Smooth muscle cell (in vitro differentiated cells): Measurements from ENCODE around the gene DDX25. TPM values are rescaled to one million over a fixed set of nuclear protein-coding genes. Genes with fewer than 3 reads are reported as not detected.

Source experiments
- DNase-seq: peaks from one replicate; lab custom pipeline; 2025; ENCODE audit not compliant: unreplicated experiment; lab: John Stamatoyannopoulos, UW
- H2AFZ ChIP-seq: fragments of 200-600 bp; sonication (generic); 2 replicates; pipeline ENCODE4 v1.6.0; 2016; ENCODE audit warnings: antibody characterized with exemption, low read depth, mild to moderate bottlenecking
- H3F3A ChIP-seq: fragments of 200-600 bp; sonication (generic); 2 replicates; pipeline ENCODE4 v1.6.0; 2017; ENCODE audit warnings: antibody characterized with exemption, low read depth
- H3K27ac ChIP-seq: fragments of 200-600 bp; sonication (generic); 2 replicates; pipeline ENCODE4 v1.5.1; 2016; ENCODE audit warnings: low read depth, mild to moderate bottlenecking
- H3K27me3 ChIP-seq: fragments of 200-600 bp; sonication (generic); 2 replicates; pipeline ENCODE4 v1.6.1; 2016; ENCODE audit warnings: low read depth, mild to moderate bottlenecking
- H3K36me3 ChIP-seq: fragments of 200-600 bp; sonication (generic); 2 replicates; pipeline ENCODE4 v1.5.1; 2016; ENCODE audit warnings: low read depth
- H3K4me1 ChIP-seq: fragments of 200-600 bp; sonication (generic); 2 replicates; pipeline ENCODE4 v1.5.1; 2016; ENCODE audit warnings: low read depth
- H3K4me2 ChIP-seq: fragments of 200-600 bp; sonication (generic); 2 replicates; pipeline ENCODE4 v1.6.0; 2016; ENCODE audit warnings: mild to moderate bottlenecking
- H3K4me3 ChIP-seq: fragments of 200-600 bp; sonication (generic); 2 replicates; pipeline ENCODE4 v1.5.1; 2016; ENCODE audit warnings: mild to moderate bottlenecking
- H3K79me2 ChIP-seq: fragments of 200-600 bp; sonication (generic); 2 replicates; pipeline ENCODE4 v1.6.0; 2016; ENCODE audit warnings: low read depth, mild to moderate bottlenecking
- H3K9ac ChIP-seq: fragments of 200-600 bp; sonication (generic); 2 replicates; pipeline ENCODE4 v1.6.0; 2016; ENCODE audit warnings: low read depth
- H3K9me3 ChIP-seq: fragments of 200-600 bp; sonication (generic); replicated peaks from 2 replicates; pipeline ENCODE4 v1.5.1; 2016; ENCODE audit warnings: low read depth
- H4K20me1 ChIP-seq: fragments of 200-600 bp; sonication (generic); 2 replicates; pipeline ENCODE4 v1.6.0; 2016; ENCODE audit warnings: low read depth
- CTCF ChIP-seq: fragments of 200-600 bp; sonication (generic); IDR thresholded peaks from 2 replicates; pipeline ENCODE4 v1.5.1; 2017; ENCODE audit warnings: borderline replicate concordance, mild to moderate bottlenecking, antibody characterized with exemption; ENCODE audit not compliant: insufficient read depth, poor library complexity, severe bottlenecking
- WGBS: methylation state at CpG from one replicate; pipeline ENCODE4 v1.1.7; 2016; ENCODE audit warnings: low lambda C conversion rate; 5-methylcytosine and 5-hydroxymethylcytosine counted together
- polyA plus RNA-seq: library from polyadenylated mRNA; unstranded; fragments of >200 nt; fragmentation: Nextera tagmentation; extraction: Ambion mirVana; gene quantifications from 2 replicates; pipeline ENCODE4 v1.2.1, GENCODE V29; 2016
- total RNA-seq: library from RNA; depleted of rRNA; stranded (reverse); fragments of >200 nt; gene quantifications from 2 replicates; pipeline ENCODE4 v1.2.3, GENCODE V29; 2014

Gene DDX25
- total and polyA plus RNA-seq, 2 experiments from 2014 or later, result 0.09 TPM; not detected in 1

- H3F3A ChIP-seq, result peaks cover 2% of the 10 kb centered on the region
- no peak overlapping the region for H3K4me3 ChIP-seq
- H3K4me1 ChIP-seq, result no peaks in the 10 kb centered on the region
- TF ChIP-seq CTCF, result no peak
- no peak overlapping the region for H3K27ac ChIP-seq
- no peak overlapping the region for H3K9ac ChIP-seq
- no peaks in the 10 kb centered on the region for H3K79me2 ChIP-seq
- H3K9me3 ChIP-seq, result no peaks in the 10 kb centered on the region
- H3K4me2 ChIP-seq, result no peak overlapping the region
- no peak for DNase-seq
- no peaks in the 10 kb centered on the region for H3K27me3 ChIP-seq
- no peaks in the 10 kb centered on the region for H4K20me1 ChIP-seq
- no peaks in the 10 kb centered on the region for H3K36me3 ChIP-seq
- H2AFZ ChIP-seq, result no peak overlapping the region
Measured at GRCh38 chr11:125974284-125974683, 70.0 kb downstream of the DDX25 start.

DNA sequence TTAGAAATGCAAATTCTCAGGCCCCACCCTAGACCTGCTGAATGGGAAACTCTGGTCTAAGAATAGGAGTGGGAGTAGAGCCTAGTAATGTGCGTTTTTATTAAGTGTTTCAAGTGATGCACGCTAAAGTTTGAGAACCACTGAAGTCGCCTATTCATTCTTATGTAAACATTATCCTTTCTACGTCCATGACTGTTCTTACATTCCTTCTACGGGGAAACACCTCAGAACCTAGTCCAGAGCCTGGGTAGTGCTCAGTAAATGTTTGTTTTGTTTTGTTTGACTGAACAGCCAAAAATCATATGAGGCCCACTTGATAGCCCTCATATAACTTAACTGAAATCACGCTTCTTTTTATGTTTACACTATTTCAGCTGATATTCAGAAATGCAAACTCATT is 71.3 kb downstream of the DDX25 start:
- Histone ChIP-seq H3K27ac (no peak overlapping the region), H4K20me1 (no peaks in the 10 kb centered on the region), H3K36me3 (no peaks in the 10 kb centered on the region), H3K4me2 (no peak overlapping the region), H3F3A (no peaks in the 10 kb centered on the region), H3K27me3 (no peaks in the 10 kb centered on the region), H3K9ac (no peak overlapping the region), H3K9me3 (no peaks in the 10 kb centered on the region), H2AFZ (no peak overlapping the region), H3K4me3 (no peak overlapping the region), H3K4me1 (no peaks in the 10 kb centered on the region), H3K79me2 (no peaks in the 10 kb centered on the region)
- TF ChIP-seq CTCF, result no peak
- WGBS, result 93% methylated on average over 6 of the region's 6 CpGs
- DNase-seq, result no peak

- TF ChIP-seq CTCF, result no peak
- Histone ChIP-seq H3K27ac (no peak overlapping the region), H2AFZ (no peak overlapping the region), H3F3A (no peaks in the 10 kb centered on the region), H3K9me3 (no peaks in the 10 kb centered on the region), H3K9ac (no peak overlapping the region), H3K4me3 (no peak overlapping the region), H3K79me2 (no peaks in the 10 kb centered on the region), H3K36me3 (no peaks in the 10 kb centered on the region), H3K4me2 (no peak overlapping the region), H4K20me1 (no peaks in the 10 kb centered on the region), H3K4me1 (no peaks in the 10 kb centered on the region), H3K27me3 (no peaks in the 10 kb centered on the region)
- DNase-seq, result no peak
Measured at GRCh38 chr11:125976156-125976555, 71.8 kb downstream of the DDX25 start.

- 82% methylated on average over 3 of the region's 3 CpGs for WGBS
- Histone ChIP-seq H3K36me3 (no peaks in the 10 kb centered on the region), H3K4me2 (no peak overlapping the region)
Measured at GRCh38 chr11:125977333-125977732, 73.0 kb downstream of the DDX25 start.

More at GRCh38 chr11:125977333-125977732, 73.0 kb downstream of the DDX25 start:
- H3K27ac ChIP-seq, result no peak overlapping the region
- no peak overlapping the region for H3K4me3 ChIP-seq
- H3K79me2 ChIP-seq, result no peaks in the 10 kb centered on the region
- H3K27me3 ChIP-seq, result no peaks in the 10 kb centered on the region
- H3K9ac ChIP-seq, result no peak overlapping the region
- no peaks in the 10 kb centered on the region for H3F3A ChIP-seq
- no peaks in the 10 kb centered on the region for H4K20me1 ChIP-seq
- H3K4me1 ChIP-seq, result no peaks in the 10 kb centered on the region
- H3K9me3 ChIP-seq, result no peaks in the 10 kb centered on the region
- no peak for DNase-seq
- no peak overlapping the region for H2AFZ ChIP-seq
- TF ChIP-seq CTCF, result no peak
